Esophagus squamous epithelium (tissue), 5 donors: ENCODE data around the gene KLHL21. TPM values are rescaled to one million over a fixed set of nuclear protein-coding genes. Genes with fewer than 3 reads are reported as not detected.

Experiments used
- DNase-seq: peaks from one replicate; lab custom pipeline; 2025; lab: John Stamatoyannopoulos, UW
- H3K27ac ChIP-seq, 4 donors: fragments of 200-600 bp; sonication (generic); one replicate each; pipeline ENCODE4 v1.5.1; 2016 to 2019; ENCODE audit warnings: mild to moderate bottlenecking in 1 of 4
- H3K27me3 ChIP-seq, 4 donors: fragments of 200-600 bp; sonication (generic); 1 replicate in 3 of 4; 2 replicates in 1 of 4; pipeline versions ENCODE4 v1.5.1 to v1.6.0; 2017 to 2021; ENCODE audit warnings: antibody characterized with exemption in 1 of 4
- H3K36me3 ChIP-seq, 3 donors: fragments of 200-600 bp; sonication (generic); one replicate each; pipeline ENCODE4 v1.5.1; 2016 to 2019
- H3K4me1 ChIP-seq, 3 donors: fragments of 200-600 bp; sonication (generic); one replicate each; pipeline ENCODE4 v1.5.1; 2017 to 2019
- H3K4me3 ChIP-seq, 4 donors: fragments of 200-600 bp; sonication (generic); 1 replicate in 3 of 4; 2 replicates in 1 of 4; pipeline ENCODE4 v1.5.1; 2016 to 2019; ENCODE audit warnings: mild to moderate bottlenecking in 2 of 4, moderate library complexity in 1 of 4
- H3K9me3 ChIP-seq, 3 donors: fragments of 200-600 bp; sonication (generic); one replicate each; pipeline ENCODE4 v1.5.1; 2016 to 2019
- POLR2A ChIP-seq, 4 donors: fragments of 450-650 bp; IDR thresholded peaks; one replicate each; pipeline ENCODE4 v1.6.1; 2017; ENCODE audit warnings: antibody characterized with exemption in 4 of 4, mild to moderate bottlenecking in 4 of 4, moderate library complexity in 3 of 4
- WGBS, 2 donors: methylation state at CpG; one replicate each; pipeline ENCODE4 v1.1.5; 2018; 5-methylcytosine and 5-hydroxymethylcytosine counted together
- intact Hi-C: fragments of 100-400 bp; cut with DNase I; formaldehyde crosslinking; loops from one replicate; pipeline ENCODE4 v1.15.0; 2022
- total RNA-seq, 4 donors: library from RNA; depleted of rRNA; stranded (reverse); fragments of >200 nt; gene quantifications; one replicate each; pipeline ENCODE4 v1.1.0, GENCODE V29; 2016
- TF ChIP-seq, protein P1 (sequence below), 6 experiments: fragments of 450-650 bp in 4 of 6; fragments of 200-600 bp in 2 of 6; sonication (generic) in 2 of 6; IDR thresholded peaks; one replicate each; pipeline ENCODE4 v1.5.1; 2016 to 2019; ENCODE audit warnings: antibody characterized with exemption in 6 of 6, mild to moderate bottlenecking in 4 of 6, moderate library complexity in 4 of 6
- donor health status: DM: yes; HTN: yes; CAD: no.

The KLHL21 gene
- total RNA-seq, 4 donors from 2014 or later, result 45.9 to 68.1 (median 55.1) TPM

GRCh38 chr1:6596886-6597776 is 5.5 kb downstream of the KLHL21 start:
- Histone ChIP-seq H3K27ac (peak overlapping the region in 3 of 4 donors; percentile 96 to 100 (median 99)), H3K4me1 (peaks cover 38 to 85% (median 52%) of the 10 kb centered on the region in 3 donors), H3K9me3 (no peaks in the 10 kb centered on the region), H3K27me3 (no peaks in the 10 kb centered on the region), H3K4me3 (peak overlapping the region in 2 of 4 donors; percentile 22 to 49), H3K36me3 (peaks cover 53 to 70% (median 54%) of the 10 kb centered on the region in 3 donors)
- 58 to 68% methylated on average over 6 to 9 of the region's 15 CpGs for WGBS, 2 donors
- no peak for DNase-seq
- TF ChIP-seq, protein P1, sequence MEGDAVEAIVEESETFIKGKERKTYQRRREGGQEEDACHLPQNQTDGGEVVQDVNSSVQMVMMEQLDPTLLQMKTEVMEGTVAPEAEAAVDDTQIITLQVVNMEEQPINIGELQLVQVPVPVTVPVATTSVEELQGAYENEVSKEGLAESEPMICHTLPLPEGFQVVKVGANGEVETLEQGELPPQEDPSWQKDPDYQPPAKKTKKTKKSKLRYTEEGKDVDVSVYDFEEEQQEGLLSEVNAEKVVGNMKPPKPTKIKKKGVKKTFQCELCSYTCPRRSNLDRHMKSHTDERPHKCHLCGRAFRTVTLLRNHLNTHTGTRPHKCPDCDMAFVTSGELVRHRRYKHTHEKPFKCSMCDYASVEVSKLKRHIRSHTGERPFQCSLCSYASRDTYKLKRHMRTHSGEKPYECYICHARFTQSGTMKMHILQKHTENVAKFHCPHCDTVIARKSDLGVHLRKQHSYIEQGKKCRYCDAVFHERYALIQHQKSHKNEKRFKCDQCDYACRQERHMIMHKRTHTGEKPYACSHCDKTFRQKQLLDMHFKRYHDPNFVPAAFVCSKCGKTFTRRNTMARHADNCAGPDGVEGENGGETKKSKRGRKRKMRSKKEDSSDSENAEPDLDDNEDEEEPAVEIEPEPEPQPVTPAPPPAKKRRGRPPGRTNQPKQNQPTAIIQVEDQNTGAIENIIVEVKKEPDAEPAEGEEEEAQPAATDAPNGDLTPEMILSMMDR (IDR thresholded peaks at IDR 0.05), result no peak
- no peak for TF ChIP-seq POLR2A (IDR thresholded peaks at IDR 0.05)
- intact Hi-C loops, result no loop called here

- Histone ChIP-seq H3K4me1 (peaks cover 45 to 93% (median 60%) of the 10 kb centered on the region in 3 donors), H3K4me3 (peak overlapping the region in 2 of 4 donors; percentile 22 to 49), H3K9me3 (no peaks in the 10 kb centered on the region), H3K36me3 (peaks cover 54 to 78% (median 60%) of the 10 kb centered on the region in 3 donors), H3K27ac (peak overlapping the region in 2 of 4 donors; percentile 99 to 100), H3K27me3 (no peaks in the 10 kb centered on the region)
- DNase-seq, result no peak
- intact Hi-C loops, result no loop called here
- TF ChIP-seq POLR2A (IDR thresholded peaks at IDR 0.05), result no peak
- TF ChIP-seq, protein P1 (IDR thresholded peaks at IDR 0.05), result no peak
- 48 to 49% methylated on average over 7 of the region's 7 CpGs for whole genome bisulfite sequencing, 2 donors
Measured at GRCh38 chr1:6596351-6596750, 6.3 kb downstream of the KLHL21 start.

DNA sequence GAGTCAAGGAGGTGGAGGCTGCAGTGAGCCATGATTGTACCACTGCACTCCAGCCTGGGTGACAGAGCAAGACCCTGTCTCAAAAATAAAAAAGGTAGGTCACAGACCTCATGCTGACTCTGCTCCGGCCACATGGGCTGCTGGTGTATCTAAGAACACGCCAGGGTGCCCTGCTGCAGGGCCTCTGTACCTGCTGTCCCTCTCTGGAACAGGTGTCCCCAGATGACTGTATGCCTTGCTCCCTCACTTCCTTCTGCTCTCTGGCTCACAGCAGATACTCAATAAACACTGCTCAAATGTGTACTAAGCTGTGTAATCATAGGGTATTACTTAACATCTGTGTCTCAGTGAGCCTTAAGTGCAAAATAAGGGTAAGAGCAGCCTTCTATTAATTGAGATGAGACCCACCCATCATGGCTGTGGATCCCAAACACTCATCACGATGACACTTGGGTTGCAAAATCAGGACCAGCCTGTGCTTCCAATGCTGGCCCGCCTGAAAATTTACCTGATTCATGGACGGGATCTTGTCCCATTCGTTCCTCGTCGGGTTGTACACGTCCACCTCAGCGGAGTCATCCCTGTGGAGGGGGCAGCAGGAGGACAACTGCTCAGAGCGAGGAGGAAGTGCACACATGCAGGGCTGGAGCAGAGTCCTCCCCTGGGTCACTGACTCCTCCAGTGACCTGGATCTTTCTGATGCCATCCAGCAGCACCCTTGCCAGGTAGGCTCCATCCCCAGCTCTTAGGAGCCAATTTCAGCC is 7.5 kb downstream of the KLHL21 start:
- WGBS, 2 donors, result 80 to 86% methylated on average over 11 of the region's 11 CpGs
- DNase-seq, result no peak

GRCh38 chr1:6593810-6594209 is 8.9 kb downstream of the KLHL21 start:
- Histone ChIP-seq H3K9me3 (no peaks in the 10 kb centered on the region), H3K27me3 (no peaks in the 10 kb centered on the region), H3K4me1 (peaks cover 46 to 96% (median 50%) of the 10 kb centered on the region in 3 donors), H3K4me3 (no peak overlapping the region), H3K27ac (no peak overlapping the region), H3K36me3 (peaks cover 75 to 100% (median 75%) of the 10 kb centered on the region in 3 donors)
- 88 to 96% methylated on average over 3 to 7 of the region's 15 CpGs for WGBS, 2 donors
- no peak for DNase-seq
- TF ChIP-seq, protein P1 (IDR thresholded peaks at IDR 0.05), result no peak
- intact Hi-C loops, result no loop called here

More for the DNA sequence above, 7.5 kb downstream of the KLHL21 start:
- H3K4me3 ChIP-seq, result no peak overlapping the region
- H3K4me1 ChIP-seq, result peaks cover 46 to 96% (median 59%) of the 10 kb centered on the region in 3 donors
- H3K36me3 ChIP-seq, result peaks cover 63 to 90% (median 70%) of the 10 kb centered on the region in 3 donors
- H3K9me3 ChIP-seq, result no peaks in the 10 kb centered on the region
- H3K27me3 ChIP-seq, result no peaks in the 10 kb centered on the region
- TF ChIP-seq, protein P1 (IDR thresholded peaks at IDR 0.05), result no peak
- no peak for TF ChIP-seq POLR2A (IDR thresholded peaks at IDR 0.05)
- intact Hi-C loops, result no loop called here
- no peak overlapping the region for H3K27ac ChIP-seq
